ENCODE results near the gene HNF1A.

The HNF1A gene

GRCh38 chr12:120978296-120979219 is at the start of gene HNF1A:
Gene HNF1A (plus strand): TSS chr12:120978543. CDS start chr12:120978769, 226 bp downstream.
- no peaks in the 10 kb centered on the region for H3K9me3 ChIP-seq (ENCODE audit: control insufficient read depth in 1 of 2, low read length in 2 of 2)
- peaks cover 0 to 3% of the 10 kb centered on the region in 2 donors for H3K4me1 ChIP-seq (ENCODE audit: control insufficient read depth in 1 of 2, insufficient read depth in 2 of 2, low read length in 2 of 2)
- H3K36me3 ChIP-seq (ENCODE audit: control insufficient read depth in 1 of 2, insufficient read depth in 2 of 2, low read length in 2 of 2): no peaks in the 10 kb centered on the region
- H3K27me3 ChIP-seq (ENCODE audit: low read depth, low read length): no peaks in the 10 kb centered on the region
- H3K4me3 ChIP-seq (ENCODE audit: low read depth in 1 of 2, low read length in 2 of 2): peak within 1 kb of the TSS in 1 of 2 donors; percentile 53
- peak within 1 kb of the TSS; percentile 69 for H3K27ac ChIP-seq (ENCODE audit: low read length)

- H3K9me3 ChIP-seq (ENCODE audit: control insufficient read depth in 1 of 2, low read length in 2 of 2): no peaks in the 10 kb centered on the region
- no peak overlapping the region for H3K27ac ChIP-seq (ENCODE audit: low read length)
- no peak overlapping the region for H3K4me3 ChIP-seq (ENCODE audit: low read depth in 1 of 2, low read length in 2 of 2)
- no peaks in the 10 kb centered on the region for H3K36me3 ChIP-seq (ENCODE audit: control insufficient read depth in 1 of 2, insufficient read depth in 2 of 2, low read length in 2 of 2)
- H3K27me3 ChIP-seq (ENCODE audit: low read depth, low read length): no peaks in the 10 kb centered on the region
- no peaks in the 10 kb centered on the region for H3K4me1 ChIP-seq (ENCODE audit: control insufficient read depth in 1 of 2, insufficient read depth in 2 of 2, low read length in 2 of 2)
These were observed 49.3 kb upstream of the HNF1A start for GRCh38 chr12:120928864-120929652.

- no peaks in the 10 kb centered on the region for H3K27me3 ChIP-seq (ENCODE audit: low read depth, low read length)
- H3K9me3 ChIP-seq (ENCODE audit: control insufficient read depth in 1 of 2, low read length in 2 of 2): no peaks in the 10 kb centered on the region
- H3K4me3 ChIP-seq (ENCODE audit: low read depth in 1 of 2, low read length in 2 of 2): no peak overlapping the region
These were observed 48.3 kb upstream of the HNF1A start for GRCh38 chr12:120930032-120930431.

GRCh38 chr12:120932058-120932457 is 46.3 kb upstream of the HNF1A start:
- no peaks in the 10 kb centered on the region for H3K4me1 ChIP-seq (ENCODE audit: control insufficient read depth in 1 of 2, insufficient read depth in 2 of 2, low read length in 2 of 2)

More at GRCh38 chr12:120930032-120930431, 48.3 kb upstream of the HNF1A start:
- no peaks in the 10 kb centered on the region for H3K36me3 ChIP-seq (ENCODE audit: control insufficient read depth in 1 of 2, insufficient read depth in 2 of 2, low read length in 2 of 2)
- no peak overlapping the region for H3K27ac ChIP-seq (ENCODE audit: low read length)
- no peaks in the 10 kb centered on the region for H3K4me1 ChIP-seq (ENCODE audit: control insufficient read depth in 1 of 2, insufficient read depth in 2 of 2, low read length in 2 of 2)

GRCh38 chr12:120932956-120933526 is 45.3 kb upstream of the HNF1A start:
- no peak overlapping the region for H3K4me3 ChIP-seq (ENCODE audit: low read depth in 1 of 2, low read length in 2 of 2)
- H3K9me3 ChIP-seq (ENCODE audit: control insufficient read depth in 1 of 2, low read length in 2 of 2): no peaks in the 10 kb centered on the region
- no peaks in the 10 kb centered on the region for H3K27me3 ChIP-seq (ENCODE audit: low read depth, low read length)
- no peaks in the 10 kb centered on the region for H3K4me1 ChIP-seq (ENCODE audit: control insufficient read depth in 1 of 2, insufficient read depth in 2 of 2, low read length in 2 of 2)
- H3K36me3 ChIP-seq (ENCODE audit: control insufficient read depth in 1 of 2, insufficient read depth in 2 of 2, low read length in 2 of 2): no peaks in the 10 kb centered on the region
- no peak overlapping the region for H3K27ac ChIP-seq (ENCODE audit: low read length)

More at GRCh38 chr12:120932058-120932457, 46.3 kb upstream of the HNF1A start:
- H3K4me3 ChIP-seq (ENCODE audit: low read depth in 1 of 2, low read length in 2 of 2): no peak overlapping the region
- no peaks in the 10 kb centered on the region for H3K9me3 ChIP-seq (ENCODE audit: control insufficient read depth in 1 of 2, low read length in 2 of 2)
- H3K27me3 ChIP-seq (ENCODE audit: low read depth, low read length): no peaks in the 10 kb centered on the region
- no peak overlapping the region for H3K27ac ChIP-seq (ENCODE audit: low read length)
- H3K36me3 ChIP-seq (ENCODE audit: control insufficient read depth in 1 of 2, insufficient read depth in 2 of 2, low read length in 2 of 2): no peaks in the 10 kb centered on the region

GRCh38 chr12:120933786-120934185 is 44.6 kb upstream of the HNF1A start:
- no peak overlapping the region for H3K27ac ChIP-seq (ENCODE audit: low read length)
- H3K9me3 ChIP-seq (ENCODE audit: control insufficient read depth in 1 of 2, low read length in 2 of 2): no peaks in the 10 kb centered on the region
- H3K4me3 ChIP-seq (ENCODE audit: low read depth in 1 of 2, low read length in 2 of 2): no peak overlapping the region
- H3K36me3 ChIP-seq (ENCODE audit: control insufficient read depth in 1 of 2, insufficient read depth in 2 of 2, low read length in 2 of 2): no peaks in the 10 kb centered on the region
- H3K27me3 ChIP-seq (ENCODE audit: low read depth, low read length): no peaks in the 10 kb centered on the region
- no peaks in the 10 kb centered on the region for H3K4me1 ChIP-seq (ENCODE audit: control insufficient read depth in 1 of 2, insufficient read depth in 2 of 2, low read length in 2 of 2)

GRCh38 chr12:120936197-120936596 is 42.1 kb upstream of the HNF1A start:
- Histone ChIP-seq H3K4me3 (ENCODE audit: low read depth in 1 of 2, low read length in 2 of 2) (no peak overlapping the region), H3K9me3 (ENCODE audit: control insufficient read depth in 1 of 2, low read length in 2 of 2) (no peaks in the 10 kb centered on the region), H3K36me3 (ENCODE audit: control insufficient read depth in 1 of 2, insufficient read depth in 2 of 2, low read length in 2 of 2) (no peaks in the 10 kb centered on the region), H3K4me1 (ENCODE audit: control insufficient read depth in 1 of 2, insufficient read depth in 2 of 2, low read length in 2 of 2) (no peaks in the 10 kb centered on the region), H3K27ac (ENCODE audit: low read length) (no peak overlapping the region), H3K27me3 (ENCODE audit: low read depth, low read length) (no peaks in the 10 kb centered on the region)

GRCh38 chr12:120938496-120938895 is 39.8 kb upstream of the HNF1A start:
- H3K9me3 ChIP-seq (ENCODE audit: control insufficient read depth in 1 of 2, low read length in 2 of 2): no peaks in the 10 kb centered on the region

GRCh38 chr12:120939523-120939922 is 38.8 kb upstream of the HNF1A start:
- Histone ChIP-seq H3K4me3 (ENCODE audit: low read depth in 1 of 2, low read length in 2 of 2) (no peak overlapping the region), H3K27ac (ENCODE audit: low read length) (no peak overlapping the region), H3K4me1 (ENCODE audit: control insufficient read depth in 1 of 2, insufficient read depth in 2 of 2, low read length in 2 of 2) (no peaks in the 10 kb centered on the region), H3K36me3 (ENCODE audit: control insufficient read depth in 1 of 2, insufficient read depth in 2 of 2, low read length in 2 of 2) (no peaks in the 10 kb centered on the region), H3K27me3 (ENCODE audit: low read depth, low read length) (no peaks in the 10 kb centered on the region), H3K9me3 (ENCODE audit: control insufficient read depth in 1 of 2, low read length in 2 of 2) (no peaks in the 10 kb centered on the region)

More at GRCh38 chr12:120938496-120938895, 39.8 kb upstream of the HNF1A start:
- Histone ChIP-seq H3K4me3 (ENCODE audit: low read depth in 1 of 2, low read length in 2 of 2) (no peak overlapping the region), H3K27ac (ENCODE audit: low read length) (no peak overlapping the region), H3K27me3 (ENCODE audit: low read depth, low read length) (no peaks in the 10 kb centered on the region), H3K36me3 (ENCODE audit: control insufficient read depth in 1 of 2, insufficient read depth in 2 of 2, low read length in 2 of 2) (no peaks in the 10 kb centered on the region), H3K4me1 (ENCODE audit: control insufficient read depth in 1 of 2, insufficient read depth in 2 of 2, low read length in 2 of 2) (no peaks in the 10 kb centered on the region)

GRCh38 chr12:120940006-120940405 is 38.3 kb upstream of the HNF1A start:
- no peaks in the 10 kb centered on the region for H3K36me3 ChIP-seq (ENCODE audit: control insufficient read depth in 1 of 2, insufficient read depth in 2 of 2, low read length in 2 of 2)
- no peak overlapping the region for H3K4me3 ChIP-seq (ENCODE audit: low read depth in 1 of 2, low read length in 2 of 2)
- no peaks in the 10 kb centered on the region for H3K9me3 ChIP-seq (ENCODE audit: control insufficient read depth in 1 of 2, low read length in 2 of 2)
- no peak overlapping the region for H3K27ac ChIP-seq (ENCODE audit: low read length)
- no peaks in the 10 kb centered on the region for H3K4me1 ChIP-seq (ENCODE audit: control insufficient read depth in 1 of 2, insufficient read depth in 2 of 2, low read length in 2 of 2)
- no peaks in the 10 kb centered on the region for H3K27me3 ChIP-seq (ENCODE audit: low read depth, low read length)

GRCh38 chr12:120940799-120941198 is 37.5 kb upstream of the HNF1A start:
- no peaks in the 10 kb centered on the region for H3K36me3 ChIP-seq (ENCODE audit: control insufficient read depth in 1 of 2, insufficient read depth in 2 of 2, low read length in 2 of 2)
- H3K4me1 ChIP-seq (ENCODE audit: control insufficient read depth in 1 of 2, insufficient read depth in 2 of 2, low read length in 2 of 2): no peaks in the 10 kb centered on the region
- no peak overlapping the region for H3K4me3 ChIP-seq (ENCODE audit: low read depth in 1 of 2, low read length in 2 of 2)
- no peaks in the 10 kb centered on the region for H3K27me3 ChIP-seq (ENCODE audit: low read depth, low read length)
- no peak overlapping the region for H3K27ac ChIP-seq (ENCODE audit: low read length)
- no peaks in the 10 kb centered on the region for H3K9me3 ChIP-seq (ENCODE audit: control insufficient read depth in 1 of 2, low read length in 2 of 2)
